ENCODE measurements around the gene AGAP1. TPM values are rescaled to one million over a fixed set of nuclear protein-coding genes. Genes with fewer than 3 reads are reported as not detected.

AGAP1 gene
- total RNA-seq, 2 donors from 2014 or later = 22.5 to 23.9 TPM

DNA sequence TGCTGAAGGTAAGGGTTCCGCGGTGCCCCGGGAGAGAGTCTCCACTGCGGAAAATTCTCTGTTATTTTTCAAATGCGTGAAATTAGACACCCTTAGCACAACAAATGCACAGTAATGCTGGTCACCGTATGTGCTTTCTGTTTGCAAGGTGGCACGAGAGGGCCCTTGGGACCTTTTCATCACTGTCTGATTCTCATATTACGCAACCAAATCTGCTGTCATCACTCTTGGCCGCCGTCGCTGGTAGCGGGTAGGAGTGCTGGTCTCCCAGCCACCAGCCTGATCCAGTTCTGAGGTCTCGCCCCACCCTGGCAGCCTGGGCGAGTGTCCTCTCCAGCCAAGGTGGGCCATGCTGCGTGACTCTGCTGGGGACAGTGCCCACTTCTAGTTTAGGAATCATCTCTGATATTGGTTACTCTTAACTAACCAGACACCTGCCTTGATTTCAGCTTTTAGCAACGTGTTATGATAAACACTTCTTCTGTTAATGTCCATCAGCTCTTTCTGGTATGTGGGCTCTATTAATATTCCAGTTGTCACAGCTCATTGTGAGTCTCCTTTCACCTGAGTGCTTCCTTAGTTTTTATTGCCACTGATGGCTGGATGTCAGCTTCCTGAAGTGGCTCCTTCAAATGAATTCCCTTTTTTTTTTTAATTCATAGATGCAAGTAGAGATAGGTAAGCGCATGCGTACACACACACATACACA is 474.9 kb downstream of the AGAP1 start:
- peak; percentile 62 for DNase-seq
- intact Hi-C loops (cut with DNase I) = no loop called here
- peak; percentile 79 to 82 for ATAC-seq

- ATAC-seq = no peak
- intact Hi-C loops (cut with DNase I) = no loop called here
- no peak for DNase-seq
These were observed 476.6 kb downstream of the AGAP1 start for GRCh38 chr2:235970204-235971040.

DNA sequence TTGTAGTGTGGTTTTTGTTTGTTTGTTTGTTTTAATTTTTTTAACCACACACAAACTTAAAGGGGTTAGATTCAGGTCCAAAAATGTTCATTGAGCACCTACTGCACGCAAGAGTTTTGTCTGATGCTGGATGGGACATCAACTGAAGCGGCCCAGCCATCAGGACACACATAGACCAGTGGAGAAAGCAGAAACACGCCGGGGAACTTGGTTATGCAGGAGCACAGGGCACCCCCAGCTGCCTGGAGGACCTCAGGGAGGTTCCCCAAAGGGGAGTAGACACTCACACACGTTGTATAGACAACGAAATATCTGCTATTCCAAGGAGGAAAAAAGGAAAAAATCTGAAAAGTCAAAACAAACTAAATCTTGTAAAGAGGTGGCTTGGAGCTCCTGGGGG is 482.7 kb downstream of the AGAP1 start:
- intact Hi-C loops (cut with DNase I) = no loop called here
- ATAC-seq (no peak), DNase-seq (no peak)

GRCh38 chr2:235976956-235977355 is 483.1 kb downstream of the AGAP1 start:
- ATAC-seq (no peak), DNase-seq (no peak)
- intact Hi-C loops (cut with DNase I) = no loop called here

DNA sequence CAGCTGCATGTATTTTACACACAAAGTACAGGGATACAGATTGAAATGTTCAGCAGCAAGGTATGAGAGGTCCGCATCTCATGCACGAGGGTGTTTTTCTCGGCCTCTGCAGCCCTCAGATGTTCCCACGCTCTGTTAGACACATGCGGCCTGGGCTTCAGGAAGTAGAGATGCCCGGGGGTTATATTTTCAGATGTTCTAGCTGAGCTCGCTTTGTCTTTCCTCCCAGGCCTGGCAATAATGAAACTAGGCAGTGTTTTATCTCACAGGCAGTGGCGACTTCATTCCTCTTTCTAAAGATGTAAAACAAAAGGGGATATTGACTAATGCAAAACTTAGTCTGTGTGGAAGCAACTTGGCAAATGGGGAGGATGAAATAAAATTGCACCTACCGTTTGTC is 483.6 kb downstream of the AGAP1 start:
- no peak for ATAC-seq
- intact Hi-C loops (cut with DNase I) = no loop called here
- no peak for DNase-seq

- DNase-seq (no peak), ATAC-seq (no peak)
- intact Hi-C loops (cut with DNase I) = no loop called here
These were observed 484.2 kb downstream of the AGAP1 start for GRCh38 chr2:235978022-235978421.

- DNase-seq = no peak
- intact Hi-C loops (cut with DNase I) = no loop called here
- ATAC-seq = no peak
These were observed 485.2 kb downstream of the AGAP1 start for GRCh38 chr2:235979037-235979436.

DNA sequence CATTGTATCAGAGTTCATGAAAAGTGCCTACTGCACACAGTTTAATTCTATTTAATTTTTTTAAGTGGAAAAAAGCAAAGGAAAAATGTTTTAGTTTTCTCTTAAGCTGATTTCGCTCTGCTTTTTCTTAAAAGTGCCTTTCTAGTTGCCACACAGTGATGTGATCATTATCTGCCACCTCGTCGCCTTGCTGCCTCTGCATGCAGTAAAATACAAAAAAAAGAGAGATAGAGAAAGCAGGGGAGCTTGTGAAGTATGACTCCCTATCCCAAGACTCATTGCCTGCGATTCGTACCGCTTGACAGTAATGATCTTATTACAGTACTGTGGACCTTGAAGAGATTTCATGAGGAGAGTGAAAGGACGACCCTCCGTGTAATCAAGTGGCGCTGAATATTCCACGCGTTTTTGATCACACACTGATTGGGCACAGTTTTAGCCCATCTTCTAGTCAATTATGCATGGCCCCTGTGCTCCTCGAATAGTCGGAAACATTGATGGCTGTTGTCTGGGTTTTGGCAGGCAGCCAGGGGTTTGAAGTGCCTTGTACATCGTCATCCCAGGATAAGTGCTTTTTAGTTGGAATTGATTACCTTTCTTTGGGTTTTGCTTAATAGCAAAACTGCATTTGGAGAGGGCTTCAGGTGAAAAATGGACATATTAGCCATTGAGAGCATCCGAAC is 486.1 kb downstream of the AGAP1 start:
- no peak for ATAC-seq
- intact Hi-C loops (cut with DNase I) = no loop called here
- no peak for DNase-seq

GRCh38 chr2:235981631-235982030 is 487.8 kb downstream of the AGAP1 start:
- intact Hi-C loops (cut with DNase I) = no loop called here
- DNase-seq (no peak), ATAC-seq (no peak)

GRCh38 chr2:235983016-235983415 is 489.2 kb downstream of the AGAP1 start:
- DNase-seq (no peak), ATAC-seq (no peak)
- intact Hi-C loops (cut with DNase I) = no loop called here

DNA sequence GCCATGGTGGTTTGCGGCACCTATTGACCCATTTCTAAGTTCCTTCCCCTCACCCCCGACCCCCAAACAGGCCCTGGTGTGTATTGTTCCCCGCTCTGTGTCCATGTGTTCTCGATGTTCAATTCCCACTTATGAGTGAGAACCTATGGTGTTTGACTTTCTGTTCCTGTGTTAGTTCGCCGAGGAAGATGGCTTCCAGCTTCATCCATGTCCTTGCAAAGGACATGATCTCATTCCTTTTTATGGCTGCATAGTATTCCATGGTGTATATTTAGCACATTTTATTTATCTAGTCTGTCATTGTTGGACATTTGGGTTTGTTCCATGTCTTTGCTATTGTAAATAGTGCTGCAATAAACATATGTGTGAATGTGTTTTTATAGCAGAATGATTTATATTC is 490.7 kb downstream of the AGAP1 start:
- DNase-seq = no peak
- intact Hi-C loops (cut with DNase I) = no loop called here
- ATAC-seq = no peak

DNA sequence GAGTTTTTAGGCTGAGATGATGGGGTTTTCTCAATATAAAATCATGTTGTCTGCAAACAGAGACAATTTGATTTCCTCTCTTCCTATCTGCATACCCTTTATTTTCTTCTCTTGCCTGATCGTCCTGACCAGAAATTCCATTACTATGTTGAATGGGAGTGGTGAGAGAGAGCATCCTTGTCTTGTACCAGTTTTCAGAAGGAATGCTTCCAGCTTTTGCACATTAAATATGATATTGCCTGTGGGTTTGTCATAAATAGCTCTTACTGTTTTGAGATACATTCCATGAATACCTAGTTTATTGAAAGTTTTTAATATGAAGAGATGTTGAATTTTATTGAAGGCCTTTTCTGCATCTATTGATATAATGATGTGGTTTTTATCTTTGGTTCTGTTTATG is 492.5 kb downstream of the AGAP1 start:
- no peak for DNase-seq
- no peak for ATAC-seq
- intact Hi-C loops (cut with DNase I) = no loop called here

DNA sequence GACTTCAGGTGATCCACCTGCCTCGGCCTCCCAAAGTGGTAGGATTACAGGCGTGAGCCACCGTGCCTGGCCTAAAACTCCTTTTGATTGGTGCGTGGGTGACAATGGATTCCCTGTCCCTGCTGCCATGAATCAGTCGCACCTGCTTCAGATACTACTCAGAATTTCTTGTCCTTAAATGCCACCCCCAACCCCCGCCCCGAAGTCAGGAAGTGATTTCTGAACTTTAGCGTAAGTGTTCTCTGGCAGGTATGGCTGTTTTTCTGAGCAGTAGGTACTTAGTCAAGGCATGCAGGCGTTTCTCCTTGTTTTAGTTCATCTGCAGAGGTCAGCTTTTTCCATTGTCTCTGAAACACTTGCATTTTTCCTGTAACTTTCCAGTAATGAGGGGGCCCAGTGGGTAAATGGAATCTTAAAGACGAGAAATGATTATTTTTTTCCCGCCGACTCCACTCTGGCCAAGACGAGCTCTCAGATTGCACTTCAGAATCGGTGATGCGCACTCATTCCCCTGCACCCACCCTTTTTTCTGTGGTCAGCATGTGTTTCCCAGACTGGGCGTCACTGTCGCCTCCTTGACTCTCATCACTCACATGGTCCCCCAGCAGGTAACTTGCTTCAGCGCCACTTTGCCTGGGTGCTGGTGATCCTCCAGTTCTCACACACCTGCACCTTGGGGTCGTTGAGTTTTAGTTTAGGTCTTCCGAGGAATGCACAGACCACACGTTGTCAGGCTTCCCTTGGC is 494.6 kb downstream of the AGAP1 start:
- ATAC-seq = no peak
- intact Hi-C loops (cut with DNase I) = no loop called here
- DNase-seq = no peak

DNA sequence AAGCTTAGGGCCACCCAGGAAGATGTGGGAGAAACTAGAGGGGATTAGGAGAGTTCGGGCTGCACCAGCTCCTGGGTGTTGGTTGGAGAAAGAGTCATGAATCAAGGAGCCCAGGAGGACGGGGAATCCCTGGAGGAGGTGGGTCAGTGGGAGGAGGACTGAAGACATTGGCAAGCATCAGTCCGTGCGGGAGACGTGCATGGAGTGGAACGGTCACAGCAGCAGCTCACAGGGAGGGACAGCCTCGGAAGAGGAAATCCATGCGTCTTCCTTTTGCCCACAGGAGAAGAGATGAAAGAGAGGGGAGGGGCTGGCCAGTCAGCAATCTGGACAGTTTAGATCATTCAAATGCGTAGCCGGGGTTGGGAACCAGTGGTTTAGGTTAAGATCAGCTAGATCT is 495.7 kb downstream of the AGAP1 start:
- DNase-seq (no peak), ATAC-seq (no peak)
- intact Hi-C loops (cut with DNase I) = no loop called here

GRCh38 chr2:235990344-235990743 is 496.5 kb downstream of the AGAP1 start:
- peak in 1 of 2 donors; percentile 51 for ATAC-seq
- intact Hi-C loops (cut with DNase I) = no loop called here
- DNase-seq = peak; percentile 30

- DNase-seq = no peak
- ATAC-seq = no peak
- intact Hi-C loops (cut with DNase I) = no loop called here
These were observed 498.2 kb downstream of the AGAP1 start for GRCh38 chr2:235992024-235992423.

GRCh38 chr2:235996419-235996818 is 502.6 kb downstream of the AGAP1 start:
- intact Hi-C loops (cut with DNase I) = no loop called here
- no peak for ATAC-seq
- DNase-seq = peak; percentile 46

DNA sequence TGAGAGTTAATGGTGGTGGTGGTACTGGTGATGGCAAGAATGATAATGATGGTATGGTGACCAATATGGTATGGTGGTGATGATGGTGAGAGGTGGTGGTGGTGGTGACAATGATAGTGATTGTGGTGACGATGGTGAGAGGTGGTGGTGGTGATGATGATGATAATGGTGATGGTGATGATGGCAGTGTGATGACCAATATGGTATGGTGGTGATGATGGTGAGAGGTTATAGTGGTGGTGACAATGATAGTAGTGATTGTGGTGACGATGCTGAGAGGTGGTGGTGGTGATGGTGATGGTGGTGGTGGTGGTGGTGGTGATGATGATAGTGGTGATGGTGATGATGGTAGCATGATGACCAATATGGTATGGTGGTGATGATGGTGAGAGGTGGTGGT is 505.2 kb downstream of the AGAP1 start:
- intact Hi-C loops (cut with DNase I) = no loop called here
- DNase-seq (no peak), ATAC-seq (no peak)

DNA sequence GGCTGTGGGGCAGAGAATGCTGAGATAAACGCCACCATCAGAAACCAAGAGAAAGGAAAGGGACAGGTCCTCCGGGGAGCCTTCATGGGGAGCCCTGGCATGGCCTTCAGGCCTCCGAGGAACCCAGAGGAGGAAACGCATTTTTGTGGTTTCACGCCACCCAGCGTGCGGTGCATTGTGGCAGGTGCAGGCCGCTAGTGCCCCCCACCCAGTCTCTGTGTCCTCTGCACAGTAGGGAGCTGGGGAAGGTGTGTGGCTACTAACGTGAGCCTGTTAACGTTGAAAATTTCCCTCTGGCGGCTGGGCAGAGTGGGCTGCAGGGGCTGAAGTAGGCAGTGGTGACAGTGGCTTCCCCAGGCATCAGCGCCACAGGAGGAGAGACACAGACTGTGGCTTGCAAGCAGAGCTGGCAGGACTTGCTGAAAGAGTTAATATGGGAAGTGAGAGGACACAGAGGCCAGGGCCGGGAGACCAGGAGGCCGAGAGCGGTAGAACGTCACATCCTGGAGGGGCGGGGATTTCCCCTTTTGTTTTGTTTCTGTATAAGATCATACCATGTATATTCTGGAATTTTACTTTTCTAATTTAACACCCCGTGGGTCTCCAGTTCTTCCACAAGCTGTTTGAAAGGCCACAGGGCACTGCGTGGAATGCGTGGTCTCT is 507.5 kb downstream of the AGAP1 start:
- ATAC-seq (no peak), DNase-seq (no peak)
- intact Hi-C loops (cut with DNase I) = no loop called here
